T-helper 1 cell treated with Interleukin-12 subunit alpha and Interleukin-12 subunit beta and Interleukin-4 antibody, amounts not matched to agents 30 μg/mL and 1 μg/mL, for 36 hours (primary cell): Measurements from ENCODE around the gene MEPE.

ENCODE experiments used
- H3K27ac Mint-ChIP-seq: one replicate; pipeline ENCODE4 v1.8.0; 2021; ENCODE audit warnings: mild to moderate bottlenecking, mixed read lengths
- H3K27me3 Mint-ChIP-seq: one replicate; pipeline ENCODE4 v1.8.0; 2021; ENCODE audit warnings: low read depth, mixed read lengths
- H3K36me3 Mint-ChIP-seq: one replicate; pipeline ENCODE4 v1.8.0; 2021; ENCODE audit warnings: low read depth, mixed read lengths
- H3K4me1 Mint-ChIP-seq: one replicate; pipeline ENCODE4 v1.8.0; 2021; ENCODE audit warnings: low read depth, mixed read lengths
- H3K4me3 Mint-ChIP-seq: one replicate; pipeline ENCODE4 v1.8.0; 2021; ENCODE audit warnings: mild to moderate bottlenecking, moderate library complexity, mixed read lengths
- H3K9me3 Mint-ChIP-seq: one replicate; pipeline ENCODE4 v1.8.0; 2021; ENCODE audit warnings: mixed read lengths

MEPE gene

GRCh38 chr4:87853108-87853507 is 20.3 kb downstream of the MEPE start:
- Mint-ChIP-seq H3K27me3 (peaks cover 27% of the 10 kb centered on the region), H3K4me1 (peaks cover 11% of the 10 kb centered on the region), H3K9me3 (no peaks in the 10 kb centered on the region), H3K36me3 (no peaks in the 10 kb centered on the region), H3K27ac (no peak overlapping the region), H3K4me3 (no peak overlapping the region)

- Mint-ChIP-seq H3K27ac (no peak overlapping the region), H3K9me3 (no peaks in the 10 kb centered on the region), H3K4me3 (no peak overlapping the region), H3K36me3 (no peaks in the 10 kb centered on the region), H3K4me1 (peaks cover 9% of the 10 kb centered on the region), H3K27me3 (peaks cover 31% of the 10 kb centered on the region)
These were observed 21.1 kb downstream of the MEPE start for GRCh38 chr4:87853891-87854290.

- Mint-ChIP-seq H3K9me3 (no peaks in the 10 kb centered on the region), H3K36me3 (no peaks in the 10 kb centered on the region), H3K4me1 (no peaks in the 10 kb centered on the region)
These were observed 22.8 kb downstream of the MEPE start for GRCh38 chr4:87855559-87855958.

GRCh38 chr4:87856816-87857215 is 24.0 kb downstream of the MEPE start:
- Mint-ChIP-seq H3K9me3 (no peaks in the 10 kb centered on the region), H3K27ac (no peak overlapping the region), H3K4me1 (no peaks in the 10 kb centered on the region), H3K4me3 (no peak overlapping the region), H3K36me3 (no peaks in the 10 kb centered on the region), H3K27me3 (peaks cover 32% of the 10 kb centered on the region)

More at GRCh38 chr4:87855559-87855958, 22.8 kb downstream of the MEPE start:
- peaks cover 32% of the 10 kb centered on the region for H3K27me3 Mint-ChIP-seq
- H3K27ac Mint-ChIP-seq: no peak overlapping the region
- no peak overlapping the region for H3K4me3 Mint-ChIP-seq

DNA sequence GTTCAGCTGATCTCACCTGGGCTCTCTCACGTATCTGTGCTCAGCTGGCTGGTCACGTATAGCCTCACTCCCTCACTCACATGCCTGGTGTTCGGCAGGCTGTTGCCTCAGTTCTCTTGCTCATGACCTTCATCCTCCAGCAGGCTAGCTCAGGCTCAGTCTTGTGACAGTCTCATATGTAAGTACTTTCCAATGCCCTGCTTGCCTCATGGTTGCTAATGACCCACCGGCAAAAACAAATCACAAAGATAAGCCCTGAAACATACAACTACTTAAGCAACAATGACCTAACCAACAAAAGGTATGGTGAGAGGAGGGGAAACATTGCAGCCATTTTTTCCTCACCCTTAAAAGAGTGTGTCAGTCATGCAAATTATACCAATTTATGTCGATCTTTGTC is 25.0 kb downstream of the MEPE start:
- Mint-ChIP-seq H3K4me1 (no peaks in the 10 kb centered on the region), H3K4me3 (no peak overlapping the region), H3K9me3 (no peaks in the 10 kb centered on the region), H3K36me3 (no peaks in the 10 kb centered on the region), H3K27ac (no peak overlapping the region), H3K27me3 (peaks cover 32% of the 10 kb centered on the region)

DNA sequence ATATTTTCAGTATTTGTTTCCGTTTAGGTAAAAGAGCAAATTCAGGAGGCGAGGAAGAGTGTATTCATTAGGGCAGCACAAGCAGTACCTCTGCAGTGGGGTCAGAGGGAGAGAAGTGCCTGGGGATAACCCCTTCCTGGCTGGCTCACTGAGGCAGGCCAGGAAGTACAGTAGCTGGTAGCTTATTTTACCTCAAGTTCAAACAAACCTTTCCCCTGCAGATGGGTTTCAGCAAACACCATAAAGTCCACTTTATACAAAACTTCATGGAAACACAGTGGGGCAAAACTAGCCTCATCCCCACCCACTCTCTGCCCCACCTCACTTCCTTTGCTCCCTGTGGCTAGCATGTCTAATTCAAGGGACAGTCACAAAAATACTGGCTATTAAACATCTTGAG is 29.5 kb downstream of the MEPE start:
- H3K4me1 Mint-ChIP-seq: no peaks in the 10 kb centered on the region
- no peak overlapping the region for H3K27ac Mint-ChIP-seq
- no peaks in the 10 kb centered on the region for H3K9me3 Mint-ChIP-seq
- no peaks in the 10 kb centered on the region for H3K36me3 Mint-ChIP-seq
- H3K27me3 Mint-ChIP-seq: peaks cover 28% of the 10 kb centered on the region
- no peak overlapping the region for H3K4me3 Mint-ChIP-seq

GRCh38 chr4:87863486-87863885 is 30.7 kb downstream of the MEPE start:
- Mint-ChIP-seq H3K36me3 (no peaks in the 10 kb centered on the region), H3K9me3 (no peaks in the 10 kb centered on the region), H3K27ac (no peak overlapping the region), H3K27me3 (peaks cover 33% of the 10 kb centered on the region), H3K4me3 (no peak overlapping the region), H3K4me1 (no peaks in the 10 kb centered on the region)

DNA sequence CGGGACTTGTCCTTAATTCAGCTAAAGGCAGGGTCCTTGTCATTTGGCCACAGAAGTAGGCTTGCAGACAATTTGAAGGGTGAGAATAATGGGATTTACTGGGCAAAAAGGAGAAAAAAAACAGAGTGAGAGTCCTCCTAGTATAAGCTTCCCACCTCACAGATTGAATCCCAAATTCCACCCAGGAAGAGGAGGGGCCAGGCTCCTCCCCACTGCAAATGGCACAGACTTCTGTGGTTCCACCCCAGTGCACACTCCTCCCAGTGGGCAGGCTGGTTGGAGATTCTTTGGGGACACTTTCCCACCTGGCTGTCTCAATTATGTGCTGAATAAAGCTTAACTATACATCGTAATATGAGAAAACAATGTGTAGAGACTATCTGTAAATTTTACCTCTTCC is 31.6 kb downstream of the MEPE start:
- Mint-ChIP-seq H3K4me3 (no peak overlapping the region), H3K36me3 (no peaks in the 10 kb centered on the region), H3K4me1 (no peaks in the 10 kb centered on the region), H3K27me3 (peaks cover 31% of the 10 kb centered on the region), H3K9me3 (no peaks in the 10 kb centered on the region), H3K27ac (no peak overlapping the region)

DNA sequence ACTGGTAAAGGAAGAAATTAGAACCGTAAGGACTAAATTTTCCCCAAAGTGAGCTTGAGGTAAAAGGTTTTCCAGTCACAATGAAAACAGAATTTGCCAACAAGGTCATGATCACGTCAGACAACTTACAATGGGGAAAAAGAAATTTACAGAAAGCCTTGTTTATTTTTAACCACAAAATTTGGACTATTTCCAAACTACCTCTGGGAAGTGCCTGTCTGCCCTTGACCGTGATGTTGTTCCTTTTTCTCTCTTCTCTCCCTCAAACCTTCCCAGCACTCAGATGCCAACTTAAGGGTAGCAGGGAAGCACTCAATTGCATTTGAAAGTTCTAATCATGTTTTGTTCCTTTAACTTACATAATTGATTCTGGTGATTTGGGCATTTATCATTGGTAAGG is 32.5 kb downstream of the MEPE start:
- H3K4me1 Mint-ChIP-seq: no peaks in the 10 kb centered on the region
- no peak overlapping the region for H3K27ac Mint-ChIP-seq
- H3K27me3 Mint-ChIP-seq: peaks cover 27% of the 10 kb centered on the region
- H3K9me3 Mint-ChIP-seq: no peaks in the 10 kb centered on the region
- no peak overlapping the region for H3K4me3 Mint-ChIP-seq
- H3K36me3 Mint-ChIP-seq: no peaks in the 10 kb centered on the region

DNA sequence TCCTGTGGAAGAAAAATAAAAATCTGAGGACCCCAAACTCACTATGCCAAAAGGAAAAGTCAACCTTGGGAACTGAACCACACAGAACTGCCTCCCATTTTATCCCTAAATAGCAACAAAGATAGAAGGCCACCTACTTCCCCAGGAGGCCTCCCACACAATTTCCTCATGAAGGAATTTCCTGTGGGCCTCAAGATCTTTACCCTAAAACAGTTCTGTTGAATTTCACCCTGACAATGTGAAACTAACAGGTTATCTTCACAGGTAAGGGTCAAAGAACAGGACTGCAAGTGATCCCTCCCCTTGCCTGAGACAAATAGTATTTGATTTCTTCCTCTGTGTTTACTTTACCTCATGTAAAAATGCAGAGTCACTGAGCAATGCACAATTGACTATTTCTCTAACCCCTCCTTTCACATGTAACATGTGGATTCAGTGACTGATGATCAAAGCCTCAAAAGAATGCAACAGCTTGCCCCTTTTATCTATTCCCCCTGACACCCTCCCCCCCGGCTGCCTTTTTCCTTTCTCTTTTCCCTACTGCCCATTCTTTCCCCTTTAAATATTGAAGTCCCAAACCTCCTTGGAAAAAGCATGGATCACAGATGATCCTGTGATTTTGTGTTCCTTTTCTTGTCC is 33.3 kb downstream of the MEPE start:
- H3K9me3 Mint-ChIP-seq: no peaks in the 10 kb centered on the region
- no peak overlapping the region for H3K4me3 Mint-ChIP-seq
- H3K36me3 Mint-ChIP-seq: no peaks in the 10 kb centered on the region
- no peaks in the 10 kb centered on the region for H3K4me1 Mint-ChIP-seq
- H3K27me3 Mint-ChIP-seq: peaks cover 27% of the 10 kb centered on the region
- no peak overlapping the region for H3K27ac Mint-ChIP-seq

DNA sequence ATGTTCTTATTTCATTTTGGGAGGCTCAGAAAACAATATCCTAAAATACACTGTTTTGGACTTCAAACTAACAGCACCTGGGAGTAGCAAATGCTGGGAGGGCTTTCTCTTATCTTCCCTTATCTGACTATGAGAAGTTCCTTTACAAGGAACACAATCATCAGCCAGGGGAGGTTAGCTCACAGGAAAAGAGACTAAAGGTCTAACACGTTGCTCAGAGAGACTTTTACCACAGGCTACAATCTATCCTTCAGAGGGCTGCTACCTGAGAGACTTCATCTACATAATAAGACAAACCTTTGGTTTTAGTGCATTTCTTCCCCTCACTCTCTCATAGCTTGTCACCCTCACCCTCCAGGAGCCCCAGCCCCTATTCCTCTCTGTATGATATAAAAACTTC is 35.8 kb downstream of the MEPE start:
- Mint-ChIP-seq H3K9me3 (no peaks in the 10 kb centered on the region), H3K4me1 (no peaks in the 10 kb centered on the region), H3K4me3 (no peak overlapping the region), H3K27me3 (peaks cover 32% of the 10 kb centered on the region), H3K36me3 (no peaks in the 10 kb centered on the region), H3K27ac (no peak overlapping the region)

DNA sequence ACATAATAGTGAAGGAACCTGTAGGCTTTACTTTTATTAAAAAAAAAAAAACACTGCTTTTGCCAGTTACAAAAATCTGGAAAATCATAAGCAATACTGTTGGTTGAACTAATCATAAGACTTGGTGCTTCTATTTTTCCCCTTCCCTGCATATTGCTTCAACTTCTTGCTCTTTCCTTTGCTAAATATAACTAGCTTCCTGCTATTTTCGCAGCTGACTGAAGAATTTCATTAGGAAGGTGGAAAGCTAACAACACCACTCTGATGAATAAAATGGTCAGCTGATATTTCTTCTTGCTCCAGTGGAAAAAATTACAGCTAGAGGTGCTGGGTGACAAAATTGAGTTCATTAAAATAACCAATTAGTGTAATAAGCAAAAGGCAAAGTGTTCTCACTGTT is 39.3 kb downstream of the MEPE start:
- Mint-ChIP-seq H3K27ac (no peak overlapping the region), H3K4me1 (no peaks in the 10 kb centered on the region), H3K36me3 (no peaks in the 10 kb centered on the region), H3K27me3 (peaks cover 32% of the 10 kb centered on the region), H3K4me3 (no peak overlapping the region), H3K9me3 (no peaks in the 10 kb centered on the region)

- H3K4me1 Mint-ChIP-seq: no peaks in the 10 kb centered on the region
- no peak overlapping the region for H3K27ac Mint-ChIP-seq
- H3K27me3 Mint-ChIP-seq: peaks cover 19% of the 10 kb centered on the region
These were observed 42.4 kb downstream of the MEPE start for GRCh38 chr4:87875191-87875590.

GRCh38 chr4:87880106-87880505 is 47.3 kb downstream of the MEPE start:
- no peaks in the 10 kb centered on the region for H3K4me1 Mint-ChIP-seq
- no peak overlapping the region for H3K4me3 Mint-ChIP-seq
- H3K9me3 Mint-ChIP-seq: no peaks in the 10 kb centered on the region
- H3K27ac Mint-ChIP-seq: no peak overlapping the region
- no peaks in the 10 kb centered on the region for H3K36me3 Mint-ChIP-seq
- H3K27me3 Mint-ChIP-seq: peaks cover 20% of the 10 kb centered on the region

More at GRCh38 chr4:87875191-87875590, 42.4 kb downstream of the MEPE start:
- Mint-ChIP-seq H3K4me3 (no peak overlapping the region), H3K9me3 (no peaks in the 10 kb centered on the region), H3K36me3 (no peaks in the 10 kb centered on the region)

GRCh38 chr4:87881115-87881514 is 48.3 kb downstream of the MEPE start:
- Mint-ChIP-seq H3K4me3 (no peak overlapping the region), H3K27me3 (peaks cover 19% of the 10 kb centered on the region), H3K27ac (no peak overlapping the region), H3K4me1 (no peaks in the 10 kb centered on the region), H3K36me3 (no peaks in the 10 kb centered on the region), H3K9me3 (no peaks in the 10 kb centered on the region)

GRCh38 chr4:87882321-87882720 is 49.6 kb downstream of the MEPE start:
- no peak overlapping the region for H3K27ac Mint-ChIP-seq
- no peaks in the 10 kb centered on the region for H3K9me3 Mint-ChIP-seq

More at GRCh38 chr4:87882321-87882720, 49.6 kb downstream of the MEPE start:
- no peaks in the 10 kb centered on the region for H3K4me1 Mint-ChIP-seq
- H3K36me3 Mint-ChIP-seq: no peaks in the 10 kb centered on the region
- H3K27me3 Mint-ChIP-seq: peaks cover 17% of the 10 kb centered on the region
- no peak overlapping the region for H3K4me3 Mint-ChIP-seq
